Measurements from ENCODE around the gene BTBD2. TPM values are rescaled to one million over a fixed set of nuclear protein-coding genes. Genes with fewer than 3 reads are reported as not detected.

The BTBD2 gene
- total and polyA plus RNA-seq, 10 of the 15 experiments (the other 5 are each of a cell fraction or from before 2014, with no cell fraction given), result 0.13 to 66.2 (median 10.4) TPM

- TF ChIP-seq, protein P1, sequence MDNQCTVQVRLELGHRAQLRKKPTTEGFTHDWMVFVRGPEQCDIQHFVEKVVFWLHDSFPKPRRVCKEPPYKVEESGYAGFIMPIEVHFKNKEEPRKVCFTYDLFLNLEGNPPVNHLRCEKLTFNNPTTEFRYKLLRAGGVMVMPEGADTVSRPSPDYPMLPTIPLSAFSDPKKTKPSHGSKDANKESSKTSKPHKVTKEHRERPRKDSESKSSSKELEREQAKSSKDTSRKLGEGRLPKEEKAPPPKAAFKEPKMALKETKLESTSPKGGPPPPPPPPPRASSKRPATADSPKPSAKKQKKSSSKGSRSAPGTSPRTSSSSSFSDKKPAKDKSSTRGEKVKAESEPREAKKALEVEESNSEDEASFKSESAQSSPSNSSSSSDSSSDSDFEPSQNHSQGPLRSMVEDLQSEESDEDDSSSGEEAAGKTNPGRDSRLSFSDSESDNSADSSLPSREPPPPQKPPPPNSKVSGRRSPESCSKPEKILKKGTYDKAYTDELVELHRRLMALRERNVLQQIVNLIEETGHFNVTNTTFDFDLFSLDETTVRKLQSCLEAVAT (IDR thresholded peaks at IDR 0.05), result no peak
- TF ChIP-seq STAT3 (IDR thresholded peaks at IDR 0.05; ENCODE audit: low read depth, low read length), result no peak
- TF ChIP-seq PAX5 (IDR thresholded peaks at IDR 0.05; ENCODE audit: borderline replicate concordance, low read depth, low read length), result no peak
- TF ChIP-seq, protein P2, sequence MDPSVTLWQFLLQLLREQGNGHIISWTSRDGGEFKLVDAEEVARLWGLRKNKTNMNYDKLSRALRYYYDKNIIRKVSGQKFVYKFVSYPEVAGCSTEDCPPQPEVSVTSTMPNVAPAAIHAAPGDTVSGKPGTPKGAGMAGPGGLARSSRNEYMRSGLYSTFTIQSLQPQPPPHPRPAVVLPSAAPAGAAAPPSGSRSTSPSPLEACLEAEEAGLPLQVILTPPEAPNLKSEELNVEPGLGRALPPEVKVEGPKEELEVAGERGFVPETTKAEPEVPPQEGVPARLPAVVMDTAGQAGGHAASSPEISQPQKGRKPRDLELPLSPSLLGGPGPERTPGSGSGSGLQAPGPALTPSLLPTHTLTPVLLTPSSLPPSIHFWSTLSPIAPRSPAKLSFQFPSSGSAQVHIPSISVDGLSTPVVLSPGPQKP (IDR thresholded peaks at IDR 0.05; ENCODE audit: low read depth, low read length), result no peak
Measured at GRCh38 chr19:1969176-1970002, 46.1 kb downstream of the BTBD2 start (continued).

DNA sequence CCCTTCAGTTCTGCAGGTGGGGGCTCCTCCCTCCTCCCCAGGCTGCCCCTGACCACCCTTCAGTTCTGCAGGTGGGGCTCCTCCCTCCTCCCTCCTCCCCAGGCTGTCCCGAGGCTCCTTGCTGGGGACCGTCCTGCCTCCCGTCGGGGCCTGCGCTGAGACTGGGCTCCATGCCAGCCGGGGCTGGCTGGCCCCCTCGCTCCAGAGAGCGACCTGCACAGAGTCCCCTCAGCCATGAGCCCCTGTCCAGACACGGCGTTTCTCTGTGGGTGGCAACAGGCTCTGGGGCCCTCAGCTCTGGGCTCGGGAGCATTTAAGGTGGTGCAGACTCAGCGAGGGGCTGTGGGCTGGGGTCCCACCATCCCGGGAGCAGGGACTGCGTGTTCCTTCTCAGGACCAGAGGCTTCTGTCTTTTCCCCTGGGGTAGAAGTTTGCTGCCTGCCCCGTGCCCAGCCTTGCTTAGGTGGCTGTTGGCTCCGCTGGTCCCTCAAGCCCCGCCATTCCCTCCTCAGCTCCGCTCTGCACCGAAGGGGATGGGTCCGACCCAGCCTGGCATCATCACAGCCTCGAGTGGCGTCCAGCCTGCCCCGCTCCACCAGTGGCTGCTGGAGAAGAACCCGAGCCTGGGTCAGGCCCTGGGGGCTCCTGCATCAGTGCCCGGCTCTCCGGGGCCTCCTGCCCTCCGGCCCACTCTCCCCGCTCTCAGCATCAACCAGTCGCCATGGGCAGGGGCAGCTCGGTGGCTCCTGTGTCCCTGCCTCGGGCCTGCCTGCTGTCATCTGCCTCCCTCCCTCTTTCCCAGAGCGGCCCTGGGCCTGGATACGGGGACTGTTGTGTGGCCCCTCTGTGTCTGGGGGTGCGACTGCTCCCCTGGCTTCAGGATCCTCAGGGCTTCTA, 47.0 kb downstream of the BTBD2 start:
- ChIA-PET SMC1A (ENCODE audit: uncharacterized antibody, unreplicated experiment) (no interaction called here), CTCF (no interaction called here), POLR2A (interaction anchor here (0.5 kb wide), 1 partner anchor 999 kb away, joined by 6 read pairs; no protein-coding TSS in a partner anchor), RAD21 (ENCODE audit: unreplicated experiment) (no interaction called here)
- no TSS peak for BruUV-seq (replicated peaks)
- Histone ChIP-seq H3K4me1 (ENCODE audit: control insufficient read depth, insufficient read depth, low read length) (no peaks in the 10 kb centered on the region), H3K4me2 (ENCODE audit: control insufficient read depth, insufficient read depth) (no peak overlapping the region), H3K36me3 (ENCODE audit: control insufficient read depth in 2 of 2, insufficient read depth in 2 of 2, low read length in 1 of 2) (peaks cover 5 to 9% of the 10 kb centered on the region in 2 experiments; a peak in 3 of 4 replicates), H3K27me3 (replicated peaks in 1 of 2; ENCODE audit: control insufficient read depth in 2 of 2, insufficient read depth in 2 of 2, low read length in 1 of 2) (no peaks in the 10 kb centered on the region; a peak in 1 of 4 replicates), H2AFZ (ENCODE audit: control insufficient read depth, low read depth, low read length) (no peak overlapping the region), H3K9me3 (replicated peaks; ENCODE audit: control insufficient read depth, insufficient read depth, low read length) (no peaks in the 10 kb centered on the region), H3K27ac (ENCODE audit: control insufficient read depth, insufficient read depth) (no peak overlapping the region), H3K79me2 (ENCODE audit: control insufficient read depth, insufficient read depth, low read length) (peaks cover 1% of the 10 kb centered on the region; the same call in 1 of the 2 replicates), H3K9ac (ENCODE audit: control insufficient read depth, insufficient read depth, low read length) (no peak overlapping the region), H4K20me1 (ENCODE audit: control insufficient read depth, insufficient read depth) (peaks cover 3% of the 10 kb centered on the region; the same call in 1 of the 2 replicates), H3K4me3 (no peak overlapping the region)
- in situ Hi-C loops (cut with MboI), result no loop called here
- intact Hi-C loops (cut with micrococcal nuclease; ENCODE audit: unreplicated experiment), result no loop called here
- 93% methylated on average over 30 of the region's 34 CpGs for WGBS (ENCODE audit: insufficient coverage, insufficient replicate concordance, low lambda C conversion rate, missing lambda C conversion rate)
- no peak for DNase-seq (ENCODE audit: low read depth, low spot score)
- no peak for FAIRE-seq
- ATAC-seq, result no peak
- TF ChIP-seq, protein P3, sequence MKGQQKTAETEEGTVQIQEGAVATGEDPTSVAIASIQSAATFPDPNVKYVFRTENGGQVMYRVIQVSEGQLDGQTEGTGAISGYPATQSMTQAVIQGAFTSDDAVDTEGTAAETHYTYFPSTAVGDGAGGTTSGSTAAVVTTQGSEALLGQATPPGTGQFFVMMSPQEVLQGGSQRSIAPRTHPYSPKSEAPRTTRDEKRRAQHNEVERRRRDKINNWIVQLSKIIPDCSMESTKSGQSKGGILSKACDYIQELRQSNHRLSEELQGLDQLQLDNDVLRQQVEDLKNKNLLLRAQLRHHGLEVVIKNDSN (IDR thresholded peaks at IDR 0.05; ENCODE audit: borderline replicate concordance, extremely low read length, insufficient read depth, low read depth, low read length), result no peak
- no peak for TF ChIP-seq ZBTB4 (CRISPR knock-in tag; IDR thresholded peaks at IDR 0.05)
- TF ChIP-seq, protein P4, sequence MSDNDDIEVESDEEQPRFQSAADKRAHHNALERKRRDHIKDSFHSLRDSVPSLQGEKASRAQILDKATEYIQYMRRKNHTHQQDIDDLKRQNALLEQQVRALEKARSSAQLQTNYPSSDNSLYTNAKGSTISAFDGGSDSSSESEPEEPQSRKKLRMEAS (IDR thresholded peaks at IDR 0.05; ENCODE audit: low read depth, low read length), result no peak
- no peak for TF ChIP-seq CREM (IDR thresholded peaks at IDR 0.05; ENCODE audit: low read depth)
- no peak for TF ChIP-seq BRCA1 (IDR thresholded peaks at IDR 0.05; ENCODE audit: low read depth, low read length)
- TF ChIP-seq FOXM1 (IDR thresholded peaks at IDR 0.05; ENCODE audit: low read depth, low read length), result no peak
